Fibroblast of villous mesenchyme (primary cell): ENCODE data around the gene LRP1. TPM values are rescaled to one million over a fixed set of nuclear protein-coding genes. Genes with fewer than 3 reads are reported as not detected.

ENCODE experiments used
- DNase-seq: peaks from one replicate; pipeline ENCODE4 v3.0.0-alpha.2; 2010; ENCODE audit warnings: low read depth
- H3K4me3 ChIP-seq: 2 replicates; pipeline ENCODE4 v1.5.1; 2011; ENCODE audit warnings: low read depth, mild to moderate bottlenecking, low read length
- CTCF ChIP-seq: IDR thresholded peaks from 2 replicates; pipeline ENCODE4 v1.5.1; 2012; ENCODE audit warnings: low read depth, mild to moderate bottlenecking, low read length; ENCODE audit not compliant: insufficient read depth
- total RNA-seq: library from RNA; depleted of rRNA; stranded (reverse); fragments of >200 nt; gene quantifications from 2 replicates; pipeline ENCODE4 v1.2.3, GENCODE V29; 2012

LRP1 gene
- total RNA-seq, 1 donor = 228 TPM

GRCh38 chr12:57203791-57204190 lies 75.5 kb downstream of the LRP1 start:
- DNase-seq = no peak
- H3K4me3 ChIP-seq = no peak overlapping the region
- TF ChIP-seq CTCF = no peak

GRCh38 chr12:57204454-57204853 lies 76.2 kb downstream of the LRP1 start:
- H3K4me3 ChIP-seq = no peak overlapping the region
- no peak for TF ChIP-seq CTCF
- no peak for DNase-seq

GRCh38 chr12:57205186-57205585 lies 76.9 kb downstream of the LRP1 start:
- H3K4me3 ChIP-seq = no peak overlapping the region
- TF ChIP-seq CTCF = no peak
- no peak for DNase-seq

GRCh38 chr12:57205931-57206330 lies 77.6 kb downstream of the LRP1 start:
- no peak overlapping the region for H3K4me3 ChIP-seq
- no peak for DNase-seq
- TF ChIP-seq CTCF = no peak

- TF ChIP-seq CTCF = no peak
- no peak overlapping the region for H3K4me3 ChIP-seq
- no peak for DNase-seq
Measured at GRCh38 chr12:57207731-57208630, 79.7 kb downstream of the LRP1 start.

- DNase-seq = no peak
- no peak for TF ChIP-seq CTCF
- no peak overlapping the region for H3K4me3 ChIP-seq
Measured at GRCh38 chr12:57208631-57209282, 80.5 kb downstream of the LRP1 start.
